Stimulated activated CD4-positive, alpha-beta T cell treated with anti-CD3 and anti-CD28 coated beads, Interleukin-2, amount 100 ng/mL, for 24 hours (primary cell): ENCODE results near the gene RIPPLY3.
A peak's percentile ranks its signal among the peaks of the same experiment; 100 is the strongest.

ENCODE experiments used
- DNase-seq, 2 donors: peaks; one replicate each; pipeline ENCODE4 v3.0.0-alpha.2; 2020

The RIPPLY3 gene, protein sequence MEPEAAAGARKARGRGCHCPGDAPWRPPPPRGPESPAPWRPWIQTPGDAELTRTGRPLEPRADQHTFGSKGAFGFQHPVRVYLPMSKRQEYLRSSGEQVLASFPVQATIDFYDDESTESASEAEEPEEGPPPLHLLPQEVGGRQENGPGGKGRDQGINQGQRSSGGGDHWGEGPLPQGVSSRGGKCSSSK

DNA sequence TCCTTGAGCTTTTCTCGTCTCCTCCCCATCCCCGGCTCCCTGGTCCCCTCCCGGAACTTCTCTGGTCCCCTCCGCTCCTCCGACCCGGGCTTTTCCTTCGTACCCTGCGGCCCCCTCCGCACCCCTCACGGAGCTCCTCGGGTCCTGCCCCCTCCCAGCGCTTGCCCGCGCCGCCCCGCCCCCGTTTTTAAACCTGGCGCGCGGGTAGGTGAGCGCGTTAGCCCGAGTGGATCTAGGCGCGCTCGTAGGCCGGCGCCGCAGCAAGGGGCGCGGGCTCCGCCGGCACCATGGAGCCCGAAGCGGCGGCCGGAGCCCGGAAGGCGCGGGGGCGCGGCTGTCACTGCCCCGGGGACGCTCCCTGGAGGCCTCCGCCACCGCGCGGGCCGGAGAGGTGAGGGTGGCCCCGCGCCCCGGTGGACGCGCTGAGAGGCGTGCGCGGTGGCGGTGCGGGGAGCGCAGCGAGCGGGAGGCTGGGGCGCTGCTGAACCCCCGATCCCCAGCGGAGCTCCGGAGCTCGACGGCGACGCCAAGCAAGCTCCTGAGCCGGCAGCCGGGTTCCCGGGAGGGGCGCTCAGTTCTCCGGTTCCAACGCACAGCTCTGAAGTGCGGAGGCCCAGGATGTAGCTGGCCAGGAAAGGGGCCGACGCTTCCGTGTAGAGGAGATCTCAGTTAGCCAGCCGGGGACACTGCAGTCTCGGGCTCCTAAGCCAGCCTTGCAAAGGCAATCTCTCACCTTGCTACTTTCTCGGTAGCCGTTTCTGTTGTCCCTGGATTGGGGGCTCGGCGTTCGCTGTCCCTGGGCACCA is at the start of gene RIPPLY3:
Gene RIPPLY3 (plus strand): TSS at position 217 of the 806 bp plus-strand sequence. CDS start 71 bp downstream, at position 288.
- peak in 1 of 2 donors; percentile 42 for DNase-seq

DNA sequence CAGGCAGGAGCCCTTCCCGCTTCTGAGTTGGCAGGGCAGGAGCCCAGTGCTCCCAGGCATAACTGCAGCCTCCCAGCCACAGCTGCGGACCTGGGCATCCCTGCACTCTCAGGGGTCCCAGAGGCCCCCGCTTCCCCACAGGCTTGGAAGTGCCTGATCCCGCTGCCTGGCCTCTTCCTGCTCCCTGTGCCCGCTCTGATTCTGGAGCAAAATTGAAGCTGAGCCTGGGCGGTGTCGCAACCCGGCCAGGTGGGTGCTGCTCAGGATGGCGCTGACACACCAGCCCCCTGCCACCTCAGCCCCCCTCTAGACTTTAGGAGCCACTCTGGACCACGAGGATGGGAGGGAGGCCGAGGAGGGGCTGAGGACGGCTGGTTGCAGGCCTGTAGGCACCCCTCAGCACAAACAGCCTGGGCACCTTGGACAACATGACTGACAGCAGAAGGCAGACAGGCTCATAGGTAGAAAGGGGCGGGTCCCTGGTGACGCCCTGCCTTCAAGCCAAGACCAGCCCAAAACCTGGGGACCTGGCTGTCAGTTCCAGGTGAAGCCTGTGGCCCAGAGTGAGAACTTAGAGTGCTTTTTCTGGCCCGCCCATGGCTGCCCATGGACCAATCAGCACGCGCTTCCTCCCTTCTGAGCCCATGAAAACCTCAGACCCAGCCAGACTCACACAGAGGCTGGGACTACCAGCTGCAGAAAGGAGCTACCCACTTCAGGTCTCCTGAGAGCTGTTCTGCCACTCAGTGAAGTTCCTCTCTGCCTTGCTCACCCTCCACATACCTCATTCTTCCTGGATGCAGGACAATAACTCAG is 47.3 kb upstream of the RIPPLY3 start:
- no peak for DNase-seq

DNA sequence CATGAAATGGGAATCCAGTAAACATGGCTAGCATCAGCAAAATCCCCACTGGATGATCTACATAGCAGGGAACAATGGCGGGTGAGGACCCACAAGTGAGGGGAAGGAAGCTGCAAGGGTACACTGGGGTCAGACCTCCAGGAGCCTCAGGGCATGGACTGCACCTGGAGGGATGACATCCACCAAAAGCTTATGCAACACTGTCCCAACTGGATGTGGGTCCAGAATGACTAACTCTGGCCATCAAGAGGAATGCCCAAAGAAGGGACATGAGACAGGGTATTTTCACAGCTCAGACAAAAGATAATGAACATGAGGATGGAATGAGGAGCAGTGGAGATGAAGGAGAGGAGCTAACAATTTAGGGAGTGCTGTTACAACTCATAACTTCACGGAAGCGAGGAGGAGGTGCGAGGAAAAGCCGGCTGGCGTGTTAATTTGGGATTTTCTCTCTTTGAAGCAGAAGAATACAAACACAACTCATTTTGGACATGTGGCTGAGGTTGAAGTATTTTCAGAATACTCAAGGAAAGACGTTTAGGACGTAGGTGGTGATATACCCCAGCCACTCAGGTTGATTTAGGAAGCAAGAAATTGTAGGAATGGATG is 45.7 kb upstream of the RIPPLY3 start:
- no peak for DNase-seq

DNA sequence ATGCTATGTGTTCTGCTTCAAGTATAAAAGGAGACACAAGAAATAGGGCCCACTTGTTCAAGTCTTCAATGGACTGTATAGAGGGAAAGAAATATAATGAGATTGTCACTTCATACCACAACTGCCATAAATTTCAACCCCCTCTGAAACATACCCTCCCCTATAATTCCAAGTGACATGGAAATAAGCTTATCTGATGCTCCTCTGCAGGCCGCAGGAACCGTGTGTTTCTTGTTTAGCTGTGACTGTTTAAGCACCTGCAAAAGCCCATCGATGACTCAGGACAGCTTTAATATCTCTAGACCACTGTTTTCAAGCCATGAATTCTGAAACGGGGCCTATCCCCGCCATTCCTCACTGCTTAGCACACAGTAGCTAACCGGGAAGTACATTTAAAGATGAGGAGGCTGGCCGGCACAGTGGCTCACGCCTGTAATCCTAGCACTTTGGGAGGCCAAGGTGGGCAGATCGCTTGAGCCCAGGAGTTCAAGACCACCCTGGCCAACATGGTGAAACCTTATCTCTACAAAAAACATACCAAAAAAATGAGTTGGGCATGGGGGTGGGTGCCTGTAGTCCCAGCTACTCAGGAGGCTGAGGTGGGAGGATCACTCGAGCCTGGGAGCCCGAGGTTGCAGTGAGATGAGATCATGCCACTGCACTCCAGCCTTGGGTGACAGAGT is 44.3 kb upstream of the RIPPLY3 start:
- DNase-seq: no peak

DNA sequence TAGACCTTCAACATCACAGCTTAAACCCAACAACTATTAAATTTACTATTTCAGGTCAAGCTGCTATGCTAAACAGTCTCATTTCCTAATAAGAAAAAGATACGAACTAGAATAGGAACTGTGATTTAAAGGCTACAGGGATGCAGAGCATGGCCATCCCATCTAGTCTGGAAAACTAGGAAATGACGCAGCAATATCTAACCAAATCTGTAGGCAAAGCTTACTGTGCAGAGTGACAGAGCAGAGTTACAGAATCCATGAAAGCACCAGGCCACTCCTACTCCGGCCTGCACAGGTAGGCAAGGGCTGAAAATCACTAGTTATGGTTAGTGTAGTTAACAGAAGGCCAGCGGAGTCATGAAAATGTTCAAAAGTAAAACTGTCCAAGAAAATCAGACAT is 42.1 kb upstream of the RIPPLY3 start:
- no peak for DNase-seq

DNA sequence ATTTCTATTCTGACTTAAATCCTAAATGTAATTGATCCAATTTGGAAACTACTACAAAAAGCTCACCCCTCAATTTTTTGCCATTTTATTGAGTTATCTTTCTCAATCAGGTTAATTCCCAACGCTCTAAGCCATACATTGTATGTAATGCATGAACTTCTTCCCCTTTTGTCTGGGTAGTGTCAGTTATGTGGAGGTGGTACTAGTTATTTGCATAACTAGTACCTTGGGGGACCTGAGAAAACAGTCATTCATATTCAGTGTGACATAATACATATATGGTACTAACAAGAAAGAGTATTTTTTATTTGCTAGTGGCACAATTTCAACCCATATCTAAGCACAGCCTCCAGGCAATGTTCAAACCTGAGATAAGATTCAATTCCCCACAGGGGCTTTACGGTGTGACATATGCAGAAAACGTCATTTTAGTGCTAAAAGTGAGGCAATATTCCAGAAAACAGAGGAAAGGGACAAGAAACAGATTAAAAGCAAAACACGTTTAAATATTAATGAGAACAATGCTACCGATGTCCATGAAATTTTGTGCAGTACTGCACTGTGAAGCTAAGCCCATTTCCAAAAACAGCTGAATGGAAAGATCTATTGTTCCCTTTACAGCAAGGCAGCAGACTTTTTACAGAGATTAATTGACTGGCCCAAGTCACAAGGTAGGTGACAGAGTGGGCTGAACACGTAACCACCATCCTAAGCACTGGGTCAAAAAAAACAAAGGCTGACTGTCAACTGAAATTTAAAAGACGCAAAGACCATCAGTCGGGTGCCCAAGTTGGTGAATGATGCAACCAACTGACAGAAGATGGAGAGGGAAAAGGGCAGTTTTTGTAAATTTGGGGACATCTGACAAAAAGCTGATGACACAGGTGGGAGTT is 41.4 kb upstream of the RIPPLY3 start:
- no peak for DNase-seq

DNA sequence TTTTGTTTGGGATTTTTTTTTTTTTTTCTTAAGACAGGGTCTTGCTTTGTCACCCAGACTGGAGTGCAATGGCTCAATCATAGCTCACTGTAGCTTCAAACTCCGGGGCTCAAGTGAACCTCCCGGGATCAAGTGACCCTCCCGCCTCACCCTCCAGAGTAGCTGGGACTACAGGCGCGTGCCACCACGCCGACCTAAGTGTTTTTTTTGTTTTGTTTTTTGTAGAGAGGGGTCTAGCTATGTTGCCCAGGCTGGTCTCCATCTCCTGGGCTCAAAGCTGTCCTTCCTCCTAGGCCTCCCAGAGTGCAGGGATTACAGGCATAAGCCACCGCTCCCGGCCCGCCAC is 40.8 kb upstream of the RIPPLY3 start:
- DNase-seq: no peak

DNA sequence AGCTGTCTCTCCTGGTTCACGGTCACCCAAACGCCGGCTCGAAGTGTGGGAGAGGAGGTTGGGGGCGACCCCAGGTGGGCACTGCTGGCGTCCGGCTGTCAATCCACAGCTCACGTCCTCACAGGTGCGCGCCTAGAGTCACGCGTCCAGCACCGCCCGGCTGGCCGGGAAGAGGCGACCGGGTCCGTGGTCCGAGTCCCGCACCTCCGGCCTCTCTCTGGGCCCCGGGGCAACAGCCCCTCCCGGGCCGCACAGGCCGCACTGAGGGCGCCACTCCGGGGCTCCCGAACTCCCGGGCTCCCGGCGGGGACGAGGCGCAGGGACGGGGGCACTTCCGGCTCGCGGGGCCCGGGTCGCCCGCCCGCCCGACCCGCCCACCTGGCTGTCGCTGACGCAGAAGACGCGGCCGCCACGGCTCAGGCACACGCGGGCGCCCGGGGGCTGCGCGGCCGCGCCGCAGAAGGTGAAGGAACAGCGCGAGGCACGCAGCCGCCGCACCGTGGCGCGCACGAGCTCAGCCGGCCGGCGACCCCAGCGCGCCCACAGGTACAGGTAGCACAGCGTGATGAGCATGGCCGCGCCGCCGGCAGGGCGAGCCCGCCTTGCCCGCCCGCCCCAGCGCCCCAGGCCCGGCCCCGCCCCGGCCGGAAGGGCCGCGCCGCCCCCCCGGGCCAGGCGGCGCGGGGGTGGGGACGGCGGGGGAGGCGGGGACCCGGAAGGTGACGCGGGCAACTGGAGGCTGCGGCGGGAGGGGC is 40.3 kb upstream of the RIPPLY3 start, which contains the start of gene HLCS:
Gene HLCS (minus strand): TSS at position 604 of the 755 bp plus-strand sequence. CDS start 31 bp downstream, at position 573.
- peak; percentile 69 to 77 for DNase-seq

DNA sequence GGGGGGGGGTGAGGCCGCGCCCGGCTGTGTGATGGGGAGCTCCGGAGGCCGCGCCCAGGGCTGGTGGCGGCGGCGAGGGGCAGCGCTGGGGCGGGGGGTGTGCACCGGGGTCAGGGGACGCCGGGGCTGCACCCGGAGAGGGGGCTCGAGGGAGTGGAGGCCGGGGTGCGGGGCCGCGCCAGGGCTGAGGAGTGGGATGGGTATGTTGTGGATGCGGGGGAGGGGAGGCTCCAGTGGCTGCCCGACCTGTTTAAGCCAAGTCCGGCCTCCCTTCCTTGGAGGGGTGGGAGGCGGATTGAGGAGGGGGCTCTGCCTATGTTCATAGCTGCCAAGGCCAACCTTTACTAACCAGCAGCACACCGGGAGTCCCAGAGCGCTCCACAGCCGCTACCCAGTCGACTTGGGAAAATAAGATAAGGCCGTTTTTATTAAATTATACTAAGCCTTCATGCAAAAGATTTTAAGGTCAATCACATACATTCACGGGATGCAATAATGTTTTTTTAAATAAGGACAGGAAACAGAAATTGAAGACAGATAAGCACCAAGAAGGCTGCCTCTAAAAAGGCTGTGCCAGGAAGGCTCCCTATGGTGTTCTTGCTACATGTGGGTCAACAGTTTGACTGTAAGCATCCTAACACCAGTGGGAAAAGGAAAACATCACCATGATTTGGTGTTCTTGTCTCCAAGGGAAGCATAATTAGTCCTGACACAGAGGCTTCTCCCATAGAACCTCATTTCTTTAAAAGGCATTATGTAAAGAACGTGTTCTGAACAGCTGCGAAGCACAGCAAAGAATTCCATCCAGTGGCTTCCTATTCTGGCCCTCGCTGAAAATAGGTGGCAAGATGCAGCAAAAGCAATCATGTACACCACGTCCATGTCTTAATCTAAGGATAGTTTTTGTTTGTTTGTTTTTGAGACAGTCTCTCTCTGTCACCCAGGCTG is 39.4 kb upstream of the RIPPLY3 start:
- DNase-seq: no peak

DNA sequence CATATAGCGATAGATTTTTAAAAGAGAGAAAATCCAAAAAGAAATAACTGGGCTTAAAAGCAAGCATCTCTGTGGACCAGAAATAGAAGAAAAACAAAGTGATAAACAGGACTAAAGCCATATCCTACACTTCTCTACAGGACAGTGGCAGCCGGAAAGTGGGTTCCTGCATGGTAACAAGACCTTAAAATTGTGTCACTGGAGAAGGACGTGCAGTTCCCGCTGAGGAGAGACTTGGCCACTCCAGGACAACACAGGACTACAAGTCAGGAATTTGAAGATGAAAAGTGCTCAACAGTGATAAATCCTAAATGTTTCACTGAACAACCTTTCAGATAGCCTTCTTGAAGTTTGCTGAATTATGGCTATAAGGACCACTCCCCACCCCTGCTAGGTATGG is 38.1 kb upstream of the RIPPLY3 start:
- no peak for DNase-seq

DNA sequence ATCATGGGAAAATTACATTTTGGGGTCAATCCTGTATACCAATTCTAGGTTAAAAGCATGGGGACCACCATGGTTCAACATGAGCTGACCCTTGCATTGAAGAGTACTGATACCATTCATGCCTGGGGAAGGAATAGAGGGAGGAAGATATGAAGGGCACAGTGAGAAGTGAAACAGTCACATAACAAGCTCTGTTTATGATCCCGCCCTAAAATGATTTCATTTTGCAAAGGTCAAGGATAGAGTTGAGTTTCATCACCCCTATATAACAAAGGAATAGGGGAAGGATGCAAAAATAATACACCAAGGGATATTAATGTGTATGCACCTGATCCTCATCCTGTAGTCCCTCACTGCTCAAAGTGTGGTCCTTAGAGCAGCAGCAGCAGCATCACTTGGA is 37.5 kb upstream of the RIPPLY3 start:
- no peak for DNase-seq

DNA sequence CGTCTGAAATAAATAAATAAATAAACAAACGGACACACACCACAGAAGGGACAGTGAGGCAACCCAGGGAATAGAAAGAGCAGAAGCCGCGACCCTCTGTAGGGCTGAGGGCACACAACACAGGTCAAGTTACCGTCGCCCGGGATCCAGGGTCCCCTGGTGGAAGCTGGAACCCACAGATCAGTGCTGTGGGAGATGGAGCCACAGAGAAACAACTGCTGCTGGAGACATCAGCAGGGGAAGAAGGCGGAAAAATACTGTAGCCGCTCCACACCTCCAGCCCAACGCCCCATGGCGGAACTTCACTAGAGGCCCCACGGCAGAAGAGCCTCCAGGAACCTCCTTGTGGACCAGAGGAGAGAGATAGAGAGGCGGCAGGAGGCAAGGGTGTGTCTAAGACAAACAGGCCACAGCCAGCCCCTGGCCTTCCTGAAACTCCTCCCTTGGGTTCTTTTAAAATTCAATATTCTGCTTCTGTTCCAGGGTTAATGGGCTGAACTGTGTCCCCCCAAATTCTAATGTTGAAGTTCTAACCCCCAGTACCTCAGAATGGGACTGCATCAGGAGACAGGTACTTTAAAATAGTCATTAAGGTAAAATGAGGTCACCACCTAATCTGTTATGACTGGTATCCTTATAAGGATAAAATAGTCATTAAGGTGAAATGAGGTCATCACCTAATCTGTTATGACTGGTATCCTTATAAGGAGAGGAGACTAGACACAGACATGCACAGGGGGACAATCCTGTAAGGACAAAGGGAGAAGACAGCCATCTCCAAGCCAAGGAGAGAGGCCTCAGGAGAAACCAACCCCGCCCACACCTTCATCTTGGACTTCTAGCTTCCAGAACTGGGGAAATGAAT is 32.3 kb upstream of the RIPPLY3 start:
- DNase-seq: no peak

DNA sequence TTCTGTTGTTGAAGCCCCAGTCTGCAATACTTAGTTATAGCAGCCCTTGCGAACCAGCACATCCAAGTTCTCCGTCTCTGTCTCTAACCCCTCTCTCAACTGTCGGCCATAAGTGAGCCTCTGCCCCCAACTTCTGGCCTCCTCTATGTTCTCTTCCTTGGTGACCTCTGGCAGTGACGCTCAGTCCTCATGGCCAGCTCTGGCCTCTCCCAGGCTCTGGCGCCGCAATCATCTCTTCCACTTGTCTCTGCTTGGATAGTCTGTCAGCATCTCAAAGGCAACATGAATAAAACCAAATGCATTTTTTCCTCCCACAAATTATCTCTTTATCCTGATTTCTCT is 31.7 kb upstream of the RIPPLY3 start:
- no peak for DNase-seq

DNA sequence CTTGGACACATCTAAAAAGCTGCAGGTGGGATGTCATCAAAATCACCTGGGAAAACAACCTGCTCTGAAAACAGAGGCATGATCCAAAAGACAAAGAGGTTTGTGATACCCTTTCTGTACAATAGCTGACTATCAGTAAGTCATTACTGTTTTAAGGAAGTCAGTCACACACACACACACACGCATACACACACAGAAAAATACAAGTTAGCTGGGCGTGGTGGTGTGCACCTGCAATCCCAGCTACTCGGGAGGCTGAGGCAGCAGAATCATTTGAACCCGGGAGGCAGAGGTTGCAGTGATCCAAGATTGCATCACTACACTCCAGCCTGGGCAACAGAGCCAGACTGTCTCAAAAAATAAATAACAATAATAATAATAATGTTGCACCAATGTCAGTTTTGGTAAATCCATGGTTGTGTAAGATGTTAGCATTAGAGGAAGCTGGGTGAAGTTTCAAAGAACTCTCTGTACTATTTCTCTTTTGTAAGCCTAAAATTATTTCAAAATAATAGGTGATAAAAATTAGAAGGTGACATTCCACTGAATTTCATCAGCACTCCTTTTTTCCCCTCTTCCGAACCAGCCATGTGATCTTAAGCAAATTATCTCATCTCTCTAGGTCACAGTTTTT is 30.2 kb upstream of the RIPPLY3 start:
- no peak for DNase-seq

DNA sequence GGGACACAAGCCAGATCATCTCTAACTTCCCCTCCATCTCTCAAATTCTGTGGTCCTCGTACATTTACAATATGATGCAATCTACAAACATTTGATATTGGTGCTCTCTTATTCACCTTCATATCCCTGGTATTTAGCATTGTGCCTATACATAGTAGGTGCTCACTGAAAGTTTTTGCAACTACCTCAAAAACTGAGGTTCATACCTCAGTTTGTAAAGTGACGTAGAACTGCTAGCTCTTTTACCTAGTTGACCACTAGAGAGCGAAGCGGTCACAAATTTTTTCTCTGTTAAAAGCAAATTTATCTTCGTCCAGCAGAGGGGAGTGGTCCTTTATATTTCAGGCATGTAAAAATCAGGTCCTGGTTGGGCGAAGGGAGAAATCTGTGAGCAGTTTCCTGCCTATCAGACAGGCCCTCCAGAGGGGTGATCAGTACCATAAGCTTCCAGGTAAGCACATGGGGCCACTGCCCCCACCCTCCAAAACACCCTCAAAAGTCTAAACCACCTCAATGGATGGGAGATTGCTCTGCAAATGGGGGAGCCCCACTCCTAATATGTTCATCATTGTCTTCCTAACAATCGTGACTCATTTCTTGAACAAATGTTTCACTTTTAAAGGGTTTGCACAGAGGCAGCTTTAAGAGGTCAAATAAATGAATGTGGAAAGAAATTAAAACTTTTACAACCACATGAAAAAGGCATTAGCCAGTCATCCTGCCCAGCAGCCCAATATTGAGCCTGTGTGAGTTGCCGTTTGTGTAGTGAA is 29.4 kb upstream of the RIPPLY3 start:
- peak in 1 of 2 donors; percentile 30 for DNase-seq

DNA sequence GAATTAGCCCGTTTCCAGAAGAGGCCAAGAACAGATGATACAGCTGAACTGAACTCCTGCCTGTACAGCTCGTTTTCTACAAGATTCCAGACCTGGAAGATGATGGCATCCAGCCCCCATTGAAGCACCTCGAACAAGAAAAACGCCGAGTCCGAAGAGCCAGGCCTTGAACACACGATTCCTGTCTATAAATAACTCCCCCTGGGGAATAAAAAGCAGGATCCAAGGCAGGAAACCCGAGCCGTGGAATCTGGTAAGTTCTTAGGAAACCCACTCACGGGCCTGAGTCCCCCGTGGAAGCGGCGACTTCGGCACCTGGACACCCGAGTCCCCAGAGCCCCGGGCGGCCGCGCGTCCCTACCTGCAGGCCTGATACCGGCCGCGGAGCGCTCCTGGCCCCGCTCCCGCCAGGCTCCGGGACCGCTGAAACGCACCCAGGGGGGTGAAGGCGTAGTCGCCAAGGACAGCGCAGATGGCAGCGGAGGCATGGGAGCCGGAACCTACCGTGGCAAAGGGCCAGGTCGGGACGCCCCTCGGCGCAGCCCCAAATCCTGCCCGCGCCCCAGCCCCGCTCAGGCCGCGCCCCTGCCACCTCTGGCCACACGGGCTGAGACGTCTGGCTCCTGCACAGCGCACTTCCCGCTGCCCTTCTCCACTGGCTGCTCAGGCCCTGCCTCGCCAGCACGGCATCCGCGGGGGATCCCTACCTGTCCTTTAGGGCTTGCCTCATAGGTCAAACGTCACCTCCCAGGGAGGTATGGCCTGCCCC is 26.0 kb upstream of the RIPPLY3 start:
- peak in 1 of 2 donors; percentile 22 for DNase-seq

DNA sequence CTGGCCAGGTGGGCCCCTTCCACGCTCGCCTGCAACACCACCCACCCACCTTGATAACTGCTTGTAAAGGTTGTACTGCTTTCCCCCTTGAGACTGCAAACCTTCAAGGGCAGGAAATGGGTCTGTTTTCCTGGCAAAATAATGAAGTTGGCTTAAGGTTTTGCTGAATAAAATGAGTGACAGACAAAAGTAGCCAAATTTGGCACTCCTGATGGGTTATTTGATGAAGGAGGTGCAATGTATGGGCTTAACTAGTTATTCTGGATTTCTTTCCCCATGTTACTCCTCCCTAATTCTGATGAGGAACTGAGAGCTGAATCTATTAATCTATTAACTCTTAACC is 25.5 kb upstream of the RIPPLY3 start:
- DNase-seq: no peak
